Measurements from ENCODE around the gene IMPG2.

The IMPG2 gene

DNA sequence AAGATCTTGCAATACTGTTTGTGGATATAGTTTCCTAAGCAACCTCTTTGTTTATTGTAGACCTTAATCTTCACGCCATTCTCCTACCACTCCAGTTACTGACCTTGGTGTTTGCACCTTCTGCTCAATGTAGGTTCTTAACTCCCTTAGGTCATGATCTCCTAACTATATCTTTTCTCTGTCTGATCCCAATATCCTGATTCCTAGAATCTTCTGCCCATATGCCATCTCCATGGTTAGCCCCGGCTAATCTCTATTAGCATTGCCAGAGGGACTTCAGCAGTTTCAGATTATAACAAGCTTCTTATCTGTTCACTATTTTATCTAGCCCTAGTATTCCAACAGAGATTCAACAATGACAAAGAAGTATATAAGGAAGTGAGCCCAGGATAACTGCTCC, 64.9 kb downstream of the IMPG2 start:
- Histone ChIP-seq H3F3A (ENCODE audit: insufficient read depth, low read length) (no peaks in the 10 kb centered on the region), H3K36me3 (replicated peaks; ENCODE audit: insufficient read depth, low read length) (no peaks in the 10 kb centered on the region), H3K9me3 (replicated peaks; ENCODE audit: insufficient read depth, low read length) (no peaks in the 10 kb centered on the region), H3K4me2 (ENCODE audit: low read depth, low read length) (no peak overlapping the region), H2AFZ (ENCODE audit: low read length) (no peak overlapping the region), H3K79me2 (ENCODE audit: low read length) (no peaks in the 10 kb centered on the region), H3K4me1 (ENCODE audit: low read length) (no peaks in the 10 kb centered on the region), H3K4me3 (ENCODE audit: low read length) (no peak overlapping the region), H3K27ac (ENCODE audit: low read length) (no peak overlapping the region), H3K9ac (ENCODE audit: low read length) (no peak overlapping the region), H4K20me1 (ENCODE audit: insufficient read depth, low read length) (no peaks in the 10 kb centered on the region), H3K27me3 (replicated peaks; ENCODE audit: insufficient read depth, low read length) (no peaks in the 10 kb centered on the region), H3K9me2 (replicated peaks; ENCODE audit: insufficient read depth, low read length) (no peaks in the 10 kb centered on the region)
- DNase-seq: no peak
- no peak for TF ChIP-seq EZH2phosphoT487 (IDR thresholded peaks at IDR 0.05; ENCODE audit: low read length)
- no peak for TF ChIP-seq EZH2 (optimal IDR thresholded peaks at IDR 0.05; ENCODE audit: low read depth, low read length)
- TF ChIP-seq, protein P1, sequence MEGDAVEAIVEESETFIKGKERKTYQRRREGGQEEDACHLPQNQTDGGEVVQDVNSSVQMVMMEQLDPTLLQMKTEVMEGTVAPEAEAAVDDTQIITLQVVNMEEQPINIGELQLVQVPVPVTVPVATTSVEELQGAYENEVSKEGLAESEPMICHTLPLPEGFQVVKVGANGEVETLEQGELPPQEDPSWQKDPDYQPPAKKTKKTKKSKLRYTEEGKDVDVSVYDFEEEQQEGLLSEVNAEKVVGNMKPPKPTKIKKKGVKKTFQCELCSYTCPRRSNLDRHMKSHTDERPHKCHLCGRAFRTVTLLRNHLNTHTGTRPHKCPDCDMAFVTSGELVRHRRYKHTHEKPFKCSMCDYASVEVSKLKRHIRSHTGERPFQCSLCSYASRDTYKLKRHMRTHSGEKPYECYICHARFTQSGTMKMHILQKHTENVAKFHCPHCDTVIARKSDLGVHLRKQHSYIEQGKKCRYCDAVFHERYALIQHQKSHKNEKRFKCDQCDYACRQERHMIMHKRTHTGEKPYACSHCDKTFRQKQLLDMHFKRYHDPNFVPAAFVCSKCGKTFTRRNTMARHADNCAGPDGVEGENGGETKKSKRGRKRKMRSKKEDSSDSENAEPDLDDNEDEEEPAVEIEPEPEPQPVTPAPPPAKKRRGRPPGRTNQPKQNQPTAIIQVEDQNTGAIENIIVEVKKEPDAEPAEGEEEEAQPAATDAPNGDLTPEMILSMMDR (IDR thresholded peaks at IDR 0.05; ENCODE audit: low read length): no peak

DNA sequence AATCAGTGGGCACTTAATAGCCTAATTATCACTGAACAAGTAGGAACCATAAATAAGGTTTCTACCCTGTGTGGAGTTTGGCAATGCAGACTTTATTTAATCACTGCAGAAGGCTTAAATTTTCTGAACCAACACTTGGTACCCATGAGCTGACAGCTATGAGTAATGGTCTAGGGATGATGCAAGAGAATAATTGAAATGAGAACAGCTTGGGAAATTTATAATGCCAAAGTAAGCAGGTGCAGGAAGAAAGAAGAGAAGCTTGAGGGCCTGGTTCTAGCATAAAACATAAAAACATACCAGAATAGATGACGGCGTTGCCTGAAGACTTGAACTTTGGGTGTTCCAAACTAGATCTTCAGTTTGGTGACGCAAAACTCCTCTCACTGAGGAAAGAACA, 67.0 kb downstream of the IMPG2 start:
- no peak overlapping the region for H3K9ac ChIP-seq (ENCODE audit: low read length)
- TF ChIP-seq, protein P1 (IDR thresholded peaks at IDR 0.05; ENCODE audit: low read length): no peak
- TF ChIP-seq EZH2 (optimal IDR thresholded peaks at IDR 0.05; ENCODE audit: low read depth, low read length) (no peak), EZH2phosphoT487 (IDR thresholded peaks at IDR 0.05; ENCODE audit: low read length) (no peak)
- no peaks in the 10 kb centered on the region for H3K9me3 ChIP-seq (replicated peaks; ENCODE audit: insufficient read depth, low read length)
- no peaks in the 10 kb centered on the region for H4K20me1 ChIP-seq (ENCODE audit: insufficient read depth, low read length)
- no peaks in the 10 kb centered on the region for H3K4me1 ChIP-seq (ENCODE audit: low read length)
- H3F3A ChIP-seq (ENCODE audit: insufficient read depth, low read length): no peaks in the 10 kb centered on the region
- no peaks in the 10 kb centered on the region for H3K36me3 ChIP-seq (replicated peaks; ENCODE audit: insufficient read depth, low read length)
- DNase-seq: no peak
- H3K4me2 ChIP-seq (ENCODE audit: low read depth, low read length): no peak overlapping the region
- no peaks in the 10 kb centered on the region for H3K9me2 ChIP-seq (replicated peaks; ENCODE audit: insufficient read depth, low read length)
- no peaks in the 10 kb centered on the region for H3K27me3 ChIP-seq (replicated peaks; ENCODE audit: insufficient read depth, low read length)
- no peak overlapping the region for H3K4me3 ChIP-seq (ENCODE audit: low read length)
- no peaks in the 10 kb centered on the region for H3K79me2 ChIP-seq (ENCODE audit: low read length)
- H3K27ac ChIP-seq (ENCODE audit: low read length): no peak overlapping the region
- H2AFZ ChIP-seq (ENCODE audit: low read length): no peak overlapping the region

DNA sequence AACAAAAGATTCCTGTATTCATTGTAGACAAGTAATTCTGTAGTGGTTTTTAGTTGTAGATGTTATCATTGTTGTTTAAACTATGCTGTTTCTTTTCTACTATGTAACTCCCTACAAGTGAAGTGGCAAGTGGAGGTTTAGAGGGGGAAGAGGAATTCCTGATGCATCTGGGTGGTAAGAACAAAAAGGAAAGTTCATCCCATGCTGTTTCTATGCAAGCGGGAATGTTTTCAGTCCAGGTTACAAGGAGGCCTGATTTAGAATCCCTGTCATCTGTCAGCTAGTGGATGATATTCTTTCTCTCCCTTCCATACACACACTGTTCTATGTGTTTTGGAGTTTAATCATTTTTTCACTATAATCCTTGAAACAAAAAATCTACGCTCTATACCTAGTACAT, 67.4 kb downstream of the IMPG2 start:
- no peaks in the 10 kb centered on the region for H3K4me1 ChIP-seq (ENCODE audit: low read length)
- no peaks in the 10 kb centered on the region for H3K36me3 ChIP-seq (replicated peaks; ENCODE audit: insufficient read depth, low read length)
- H3K79me2 ChIP-seq (ENCODE audit: low read length): no peaks in the 10 kb centered on the region
- no peaks in the 10 kb centered on the region for H4K20me1 ChIP-seq (ENCODE audit: insufficient read depth, low read length)
- no peak overlapping the region for H3K9ac ChIP-seq (ENCODE audit: low read length)
- no peak overlapping the region for H3K27ac ChIP-seq (ENCODE audit: low read length)
- H3K9me3 ChIP-seq (replicated peaks; ENCODE audit: insufficient read depth, low read length): no peaks in the 10 kb centered on the region
- H2AFZ ChIP-seq (ENCODE audit: low read length): no peak overlapping the region
- no peak overlapping the region for H3K4me3 ChIP-seq (ENCODE audit: low read length)
- H3K9me2 ChIP-seq (replicated peaks; ENCODE audit: insufficient read depth, low read length): no peaks in the 10 kb centered on the region
- no peaks in the 10 kb centered on the region for H3F3A ChIP-seq (ENCODE audit: insufficient read depth, low read length)
- H3K4me2 ChIP-seq (ENCODE audit: low read depth, low read length): no peak overlapping the region
- H3K27me3 ChIP-seq (replicated peaks; ENCODE audit: insufficient read depth, low read length): no peaks in the 10 kb centered on the region
- DNase-seq: no peak
- TF ChIP-seq, protein P1 (IDR thresholded peaks at IDR 0.05; ENCODE audit: low read length): no peak
- TF ChIP-seq EZH2phosphoT487 (IDR thresholded peaks at IDR 0.05; ENCODE audit: low read length) (no peak), EZH2 (optimal IDR thresholded peaks at IDR 0.05; ENCODE audit: low read depth, low read length) (no peak)
